ENCODE measurements around the gene TSPYL4.

TSPYL4 gene

GRCh38 chr6:116268589-116269293 lies 14.9 kb upstream of the TSPYL4 start:
- no peak for DNase-seq

DNA sequence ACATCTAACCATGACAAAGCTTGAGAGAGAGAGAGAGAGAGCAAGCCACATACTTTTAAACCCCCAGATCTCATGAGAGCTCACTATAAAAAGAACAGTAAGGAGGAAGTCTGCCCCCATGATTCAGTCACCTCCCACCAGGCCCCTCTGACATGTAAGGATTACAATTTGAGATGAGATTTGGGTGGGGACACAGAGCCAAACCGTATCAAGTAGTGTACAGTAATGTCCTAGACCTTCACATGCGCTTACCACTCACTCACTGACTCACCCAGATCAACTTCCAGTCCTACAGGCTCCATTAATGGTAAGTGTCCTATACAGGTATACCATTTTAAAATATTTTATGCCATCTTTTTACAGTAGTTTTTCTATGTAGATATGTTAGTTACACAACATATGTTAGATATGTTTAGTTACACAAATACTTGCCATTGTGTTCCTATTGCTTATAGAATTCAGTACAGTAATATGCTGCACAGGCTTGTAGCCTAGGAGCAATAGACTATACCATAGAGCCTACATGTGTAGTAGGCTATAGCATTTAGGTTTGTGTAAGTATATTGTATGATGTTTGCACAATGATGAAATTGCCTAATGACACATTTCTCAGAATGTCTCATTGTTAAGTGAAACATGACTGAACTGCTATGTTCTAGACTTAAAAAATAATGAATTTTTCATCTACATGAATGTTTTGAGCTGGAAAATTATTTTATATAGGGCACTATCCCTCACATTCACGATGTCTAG lies 14.1 kb upstream of the TSPYL4 start:
- no peak for DNase-seq

DNA sequence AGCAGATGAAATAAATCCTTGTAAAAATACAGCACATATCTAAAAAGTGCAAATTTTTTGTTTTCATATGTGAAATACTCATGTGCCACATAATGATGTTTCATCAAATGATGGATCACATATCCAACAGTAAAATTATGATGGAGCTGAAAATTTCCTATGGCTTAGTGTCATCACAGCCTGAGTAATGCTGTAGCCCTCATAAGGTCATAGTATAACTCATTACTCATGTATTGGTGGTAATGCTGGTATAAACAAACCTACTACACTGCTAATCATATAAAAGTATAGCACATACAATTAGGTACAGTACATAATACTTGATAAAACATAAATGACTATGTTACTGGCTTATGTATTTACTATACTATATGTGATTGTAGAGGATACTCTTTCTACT lies 12.9 kb upstream of the TSPYL4 start:
- no peak for DNase-seq

DNA sequence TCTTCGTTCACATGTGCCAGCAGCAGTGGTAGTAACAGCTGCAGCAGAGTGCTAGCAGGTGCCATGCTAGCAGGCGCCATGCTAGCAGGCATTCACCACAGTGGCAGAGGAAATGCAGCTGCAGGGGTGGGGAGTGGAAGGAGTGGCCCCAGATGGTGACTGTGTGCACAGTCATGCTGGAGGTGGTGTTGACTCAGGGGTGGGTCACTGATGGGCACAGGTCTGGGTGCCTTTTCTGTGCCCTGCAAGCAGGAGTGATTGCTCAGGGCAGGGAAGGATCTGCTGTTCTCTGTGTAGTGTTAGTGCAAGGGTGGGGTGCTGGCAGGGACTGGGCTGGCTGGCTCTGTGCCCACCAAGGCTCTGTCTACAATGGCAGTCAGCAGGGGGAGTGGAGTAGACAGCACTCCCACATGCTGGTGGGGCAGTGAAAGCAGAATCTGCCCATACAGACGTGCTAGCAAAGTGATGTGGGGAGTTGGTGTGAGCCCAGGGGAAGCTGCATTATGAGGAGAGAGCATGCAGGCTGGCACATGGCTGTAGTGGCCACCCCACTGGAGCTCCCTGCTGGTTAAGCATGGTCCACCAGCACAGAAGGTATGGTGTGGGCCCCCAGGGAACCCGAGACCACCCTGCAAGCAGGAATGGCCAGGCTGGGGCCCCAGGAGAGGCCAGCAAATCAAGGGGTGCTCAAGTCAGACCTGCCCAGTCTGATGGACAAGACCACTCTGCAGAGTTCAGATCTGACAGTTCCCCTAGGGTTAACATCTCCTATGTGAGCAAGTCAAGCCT lies 11.4 kb upstream of the TSPYL4 start:
- DNase-seq = no peak

DNA sequence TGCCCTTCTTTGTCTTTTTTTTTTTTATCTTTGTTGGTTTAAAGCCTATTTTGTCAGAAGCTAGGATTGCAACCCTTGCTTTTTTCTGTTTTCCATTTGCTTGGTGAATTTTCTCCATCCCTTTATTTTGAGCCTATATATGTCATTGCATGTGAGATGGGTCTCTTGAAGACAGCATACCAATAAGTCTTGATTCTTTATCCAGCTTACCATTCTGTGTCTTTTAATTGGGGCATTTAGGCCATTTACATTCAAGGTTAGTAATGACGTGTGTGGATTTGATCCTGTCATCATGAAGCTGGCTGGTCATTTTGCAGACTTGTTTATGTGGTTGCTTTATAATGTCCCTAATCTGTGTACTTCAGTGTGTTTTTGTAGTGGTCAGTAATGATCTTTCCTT lies 9.5 kb upstream of the TSPYL4 start:
- no peak for DNase-seq

DNA sequence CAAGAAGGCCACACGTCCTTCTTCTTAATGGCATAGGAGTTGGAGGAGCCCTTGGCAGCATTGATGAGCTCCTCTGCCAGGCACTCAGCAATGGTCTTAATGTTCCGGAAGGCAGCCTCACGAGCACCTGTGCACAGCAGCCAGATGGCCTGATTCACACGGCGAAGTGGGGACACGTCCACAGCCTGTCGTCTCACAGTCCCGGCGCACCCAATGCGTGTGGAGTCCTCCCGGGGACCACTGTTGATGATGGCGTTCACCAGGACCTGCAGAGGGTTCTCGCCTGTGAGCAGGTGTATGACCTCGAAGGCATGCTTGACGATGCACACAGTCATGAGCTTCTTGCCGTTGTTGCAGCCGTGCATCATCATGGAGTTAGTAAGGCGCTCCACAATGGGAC lies 4.6 kb upstream of the TSPYL4 start:
- no peak for DNase-seq

GRCh38 chr6:116256694-116257093 lies 2.8 kb upstream of the TSPYL4 start:
- no peak for DNase-seq

GRCh38 chr6:116255246-116255800 lies 1.4 kb upstream of the TSPYL4 start:
- no peak for DNase-seq

DNA sequence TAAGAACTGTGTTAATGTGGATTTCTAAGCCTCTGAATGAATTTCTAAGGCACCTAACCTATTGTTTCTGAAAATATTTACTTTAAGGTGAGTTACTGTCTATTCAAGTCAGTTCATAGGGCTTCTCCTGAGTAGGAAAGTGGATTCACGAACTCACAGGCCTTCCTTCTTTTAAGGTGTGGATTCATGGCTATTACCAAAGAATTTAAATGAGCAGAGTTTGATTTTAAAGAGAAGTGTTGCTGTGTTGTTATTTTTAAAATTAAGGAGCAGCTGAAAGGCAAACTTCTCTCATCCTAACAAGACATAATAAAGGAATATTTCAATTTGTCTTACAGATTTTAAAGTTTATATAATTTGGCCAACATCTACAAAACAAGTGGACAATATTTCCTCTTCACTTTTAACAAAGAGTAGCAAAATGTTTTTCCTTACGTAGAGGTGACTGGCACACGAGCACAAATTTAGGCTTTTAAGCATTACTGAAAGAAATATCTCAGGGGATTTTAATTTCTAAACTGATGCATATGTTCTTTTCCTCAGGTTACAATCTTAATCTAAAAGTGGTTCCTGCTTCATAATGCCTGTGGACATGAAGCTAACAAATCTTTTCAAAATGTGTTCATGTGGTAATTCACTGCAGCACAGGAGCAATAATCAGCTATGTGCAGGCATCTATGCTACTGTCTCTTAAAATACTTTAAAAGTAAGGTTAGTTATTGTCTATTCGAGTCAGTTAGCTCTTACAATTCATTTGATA lies 602 bp upstream of the TSPYL4 start:
- no peak for DNase-seq

DNA sequence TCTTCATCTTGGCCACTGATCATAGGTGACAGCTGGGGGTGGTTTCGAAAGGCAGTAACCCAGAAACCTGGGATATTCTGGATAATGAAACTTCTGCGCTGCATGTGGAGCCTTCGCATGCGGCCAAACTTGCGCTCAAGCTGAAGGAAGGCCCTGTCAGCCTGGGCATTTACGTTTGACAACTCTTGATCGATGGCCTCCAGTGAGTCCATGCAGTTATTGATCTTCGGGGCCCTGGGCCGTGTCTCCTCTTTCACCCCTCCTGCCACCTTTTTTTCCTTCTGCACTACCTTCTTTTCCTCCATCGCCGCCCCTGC lies 729 bp downstream of the TSPYL4 start:
- DNase-seq = no peak

GRCh38 chr6:116251568-116252384 lies 2.1 kb downstream of the TSPYL4 start:
- DNase-seq = no peak

GRCh38 chr6:116248577-116248976 lies 5.3 kb downstream of the TSPYL4 start:
- DNase-seq = no peak

- DNase-seq = no peak
Observed at GRCh38 chr6:116247285-116247684, 6.6 kb downstream of the TSPYL4 start.

- no peak for DNase-seq
Observed at GRCh38 chr6:116246089-116246488, 7.8 kb downstream of the TSPYL4 start.

DNA sequence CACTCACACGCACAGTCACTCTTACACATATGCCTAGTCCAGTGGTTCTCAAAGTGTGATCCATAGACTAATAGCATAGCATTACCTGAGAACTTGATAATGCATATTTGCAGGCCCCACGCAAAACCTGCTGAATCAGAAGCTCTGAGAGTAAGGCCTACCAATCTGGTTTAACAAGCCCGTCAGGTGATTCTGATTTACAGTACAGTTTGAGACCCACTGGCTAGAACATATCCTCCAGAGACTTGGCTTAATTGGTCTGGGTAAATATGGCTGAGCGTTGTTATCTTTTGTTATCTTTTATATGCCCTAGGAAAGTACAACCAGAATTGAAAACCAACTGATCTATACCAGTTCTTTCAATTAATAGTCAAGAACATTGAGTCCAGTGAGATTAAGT lies 9.6 kb downstream of the TSPYL4 start:
- DNase-seq = no peak

DNA sequence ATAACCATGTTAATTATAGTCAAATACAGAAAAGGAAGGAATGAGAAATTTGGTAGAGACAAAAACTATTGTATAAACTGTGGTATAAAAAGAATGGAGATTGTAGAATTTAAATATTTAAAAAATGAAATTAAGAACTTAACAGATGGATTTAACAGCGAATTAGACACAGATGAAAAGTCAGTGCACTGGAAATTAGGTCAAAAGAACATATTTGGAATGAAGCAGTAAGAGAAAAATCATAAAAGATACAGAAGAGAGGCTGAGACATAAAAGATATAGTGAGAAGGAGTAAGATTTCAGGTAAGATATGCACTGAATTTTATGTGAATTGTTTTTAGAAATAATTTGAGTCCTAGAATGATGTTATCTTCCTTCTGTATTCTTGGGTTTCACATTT lies 14.0 kb downstream of the TSPYL4 start:
- no peak for DNase-seq

- no peak for DNase-seq
Observed at GRCh38 chr6:116239256-116239655, 14.6 kb downstream of the TSPYL4 start.

GRCh38 chr6:116238083-116238482 lies 15.8 kb downstream of the TSPYL4 start:
- DNase-seq = no peak

DNA sequence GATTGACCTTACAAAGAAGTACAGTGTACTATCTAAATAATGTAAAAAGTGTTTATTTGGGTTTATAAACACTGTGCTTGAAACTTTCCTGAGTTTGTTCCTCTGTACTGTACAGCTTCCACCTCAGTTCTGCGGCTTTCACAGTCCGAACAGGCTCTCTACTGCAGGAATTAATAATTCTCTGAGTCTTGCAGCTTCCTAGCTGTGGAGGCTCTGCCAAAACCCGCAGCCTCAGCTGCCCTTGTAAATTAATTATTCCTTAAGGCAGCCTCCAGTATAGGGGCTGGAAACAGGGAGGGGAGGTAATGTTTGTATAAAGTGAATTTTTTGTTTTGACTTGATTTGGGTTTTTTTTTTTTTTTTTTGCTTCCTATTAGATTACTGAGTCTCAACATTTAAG lies 19.2 kb downstream of the TSPYL4 start:
- DNase-seq = no peak

GRCh38 chr6:116229287-116229913 lies 24.5 kb downstream of the TSPYL4 start:
- DNase-seq = no peak

GRCh38 chr6:116223355-116223754 lies 30.5 kb downstream of the TSPYL4 start:
- no peak for DNase-seq

- no peak for DNase-seq
Observed at GRCh38 chr6:116221911-116222310, 32.0 kb downstream of the TSPYL4 start.
